Activated CD4-positive, alpha-beta T cell treated with anti-CD3 and anti-CD28 coated beads, Interleukin-10, Interleukin-2, amounts not matched to agents 100 ng/mL and 50 ng/mL, durations not matched to agents 16 hours and 8 hours (primary cell): Measurements from ENCODE around the gene AQP11.
"Not testable (repeated sequence)": the region's sequence is repeated elsewhere in the genome, so short reads cannot be mapped to it uniquely, and the experiment has no call there.

Experiments used
- DNase-seq: peaks from one replicate; pipeline ENCODE4 v3.0.0-alpha.2; 2020

AQP11 gene

GRCh38 chr11:77589521-77590193 lies at the start of gene AQP11:
Gene AQP11, plus strand, starts transcription at chr11:77589953. Its CDS starts 40 bp downstream, at chr11:77589993.
- peak; percentile 80 for DNase-seq

GRCh38 chr11:77542296-77542695 lies 47.5 kb upstream of the AQP11 start:
- DNase-seq: no peak

- no peak for DNase-seq
Observed at GRCh38 chr11:77547047-77547836, 42.5 kb upstream of the AQP11 start.

DNA sequence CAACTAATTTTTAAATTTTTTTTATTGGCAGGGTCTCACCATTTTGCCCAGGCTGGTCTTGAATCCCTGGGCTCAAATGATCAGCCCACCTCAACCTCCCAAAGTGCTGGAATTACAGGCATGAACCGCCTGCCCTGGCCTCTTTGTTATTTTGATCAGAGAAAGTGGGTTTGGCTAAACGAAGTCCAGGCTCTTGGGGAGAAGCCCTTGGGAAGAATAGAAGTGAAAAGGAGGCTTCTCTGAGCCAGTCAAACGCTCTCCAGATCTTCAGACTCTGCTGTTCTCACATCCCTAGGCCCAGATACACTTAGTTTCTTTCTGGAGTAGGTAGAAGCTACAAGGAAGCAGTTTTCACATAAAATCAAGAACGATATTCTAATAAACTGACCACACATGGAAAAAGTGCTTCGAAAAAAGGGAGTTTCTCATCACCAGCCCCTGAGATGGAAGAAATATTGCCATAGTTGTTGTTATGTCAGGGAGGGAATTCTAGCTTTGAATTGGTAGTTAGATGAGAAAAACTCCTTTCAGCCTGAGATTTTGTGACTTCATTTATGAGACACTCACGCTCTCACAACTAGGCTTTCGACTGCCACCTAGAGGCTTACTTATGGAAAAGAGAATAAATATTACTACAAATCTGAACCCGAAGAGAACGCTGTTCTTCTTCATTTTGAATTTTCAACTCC lies 41.7 kb upstream of the AQP11 start:
- peak; percentile 55 for DNase-seq

- no peak for DNase-seq
Observed at GRCh38 chr11:77548552-77549445, 41.0 kb upstream of the AQP11 start.

- not testable (repeated sequence) for DNase-seq
Observed at GRCh38 chr11:77551426-77551825, 38.3 kb upstream of the AQP11 start.

DNA sequence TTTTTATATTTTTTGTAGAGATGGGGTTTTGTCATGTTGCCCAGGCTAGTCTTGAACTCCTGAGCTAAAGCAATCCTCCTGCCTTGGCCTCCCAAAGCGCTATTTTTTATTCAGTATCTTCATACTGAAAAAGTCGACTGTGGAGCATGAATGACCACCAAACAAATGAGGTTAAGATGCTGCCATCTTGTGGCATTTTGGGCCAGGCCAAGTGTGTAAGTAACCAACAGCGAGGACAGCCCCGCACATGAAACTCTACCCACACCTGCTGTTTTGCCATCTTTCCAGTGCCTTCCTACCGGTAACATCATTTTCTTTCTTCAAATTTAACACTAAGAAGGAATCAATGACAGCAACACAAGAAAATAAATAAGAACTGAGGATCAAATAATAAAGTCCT lies 32.2 kb upstream of the AQP11 start:
- no peak for DNase-seq

DNA sequence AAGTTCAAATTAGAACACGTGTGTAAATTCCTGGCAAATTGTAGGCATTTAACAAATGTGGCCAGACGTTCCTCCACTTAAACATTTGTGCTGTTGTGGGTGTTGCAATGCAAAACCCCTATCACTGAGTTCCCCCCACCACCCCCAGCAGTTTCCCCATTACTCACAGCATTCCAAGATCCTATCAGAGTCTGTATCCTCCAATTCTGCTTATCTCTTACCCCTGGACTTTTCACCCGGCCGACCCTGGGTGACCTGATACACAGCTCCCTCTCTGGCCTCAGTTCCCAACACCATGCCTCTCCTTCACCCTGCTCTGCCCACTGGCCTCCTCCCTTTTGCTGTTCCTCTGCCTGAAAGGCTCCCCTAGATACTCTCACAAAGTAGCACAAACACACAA lies 31.4 kb upstream of the AQP11 start:
- no peak for DNase-seq

DNA sequence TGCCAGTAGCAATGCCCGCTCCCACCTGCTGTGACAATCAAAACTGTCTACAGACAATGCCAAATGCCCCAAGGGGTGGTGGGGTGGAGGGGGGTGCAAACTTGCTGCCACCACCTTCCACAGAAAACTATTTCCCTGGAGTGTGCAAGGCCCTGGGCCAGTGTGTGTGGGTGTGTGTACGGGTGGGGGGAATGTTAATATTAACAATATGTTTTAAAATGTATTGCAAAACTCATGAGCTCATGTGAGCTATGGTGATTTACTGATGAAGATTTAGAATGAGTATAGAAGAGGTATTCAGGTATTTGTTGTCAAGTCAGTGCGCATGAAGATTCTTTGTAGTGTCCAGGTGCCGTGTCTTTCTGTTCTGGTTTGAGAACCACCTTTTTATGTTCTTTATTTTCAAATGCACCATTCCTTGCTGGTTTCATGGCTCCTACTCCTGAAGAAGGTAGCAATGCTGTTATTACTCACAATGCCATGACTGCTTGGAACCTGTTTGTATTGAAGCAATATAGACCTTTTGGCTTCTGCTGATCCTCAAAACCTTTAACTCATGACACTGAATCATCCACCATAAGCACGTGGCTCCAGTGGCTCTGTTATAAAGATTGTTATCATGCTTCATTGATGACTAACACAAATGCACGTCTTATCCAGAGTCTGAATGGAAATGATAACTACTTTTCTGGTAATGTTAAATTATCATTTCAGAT lies 29.9 kb upstream of the AQP11 start:
- DNase-seq: no peak

GRCh38 chr11:77560605-77561004 lies 29.1 kb upstream of the AQP11 start:
- DNase-seq: no peak

DNA sequence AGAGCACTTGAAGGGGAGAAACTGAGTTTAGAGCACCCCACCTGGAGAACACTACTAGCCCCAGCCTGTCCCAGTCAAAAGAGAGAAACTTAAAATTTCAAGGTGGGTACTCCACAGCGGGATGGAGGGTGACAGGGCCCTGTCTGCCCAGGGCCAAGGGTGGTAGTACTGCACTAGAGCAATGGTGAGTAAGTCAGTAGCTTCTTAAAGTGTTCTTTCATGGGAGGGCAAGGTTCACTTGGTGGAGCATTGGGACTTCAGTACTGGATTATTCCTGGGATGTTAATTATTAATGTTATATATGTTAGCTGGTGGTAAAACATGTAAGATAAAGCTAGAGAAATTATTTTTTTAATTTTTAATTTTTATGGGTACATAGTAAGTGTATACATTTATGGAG lies 28.5 kb upstream of the AQP11 start:
- no peak for DNase-seq

- DNase-seq: no peak
Observed at GRCh38 chr11:77568306-77568705, 21.4 kb upstream of the AQP11 start.

- DNase-seq: no peak
Observed at GRCh38 chr11:77568916-77569675, 20.7 kb upstream of the AQP11 start.

- no peak for DNase-seq
Observed at GRCh38 chr11:77569676-77570070, 20.1 kb upstream of the AQP11 start.

GRCh38 chr11:77570896-77571295 lies 18.9 kb upstream of the AQP11 start:
- DNase-seq: not testable (repeated sequence)

DNA sequence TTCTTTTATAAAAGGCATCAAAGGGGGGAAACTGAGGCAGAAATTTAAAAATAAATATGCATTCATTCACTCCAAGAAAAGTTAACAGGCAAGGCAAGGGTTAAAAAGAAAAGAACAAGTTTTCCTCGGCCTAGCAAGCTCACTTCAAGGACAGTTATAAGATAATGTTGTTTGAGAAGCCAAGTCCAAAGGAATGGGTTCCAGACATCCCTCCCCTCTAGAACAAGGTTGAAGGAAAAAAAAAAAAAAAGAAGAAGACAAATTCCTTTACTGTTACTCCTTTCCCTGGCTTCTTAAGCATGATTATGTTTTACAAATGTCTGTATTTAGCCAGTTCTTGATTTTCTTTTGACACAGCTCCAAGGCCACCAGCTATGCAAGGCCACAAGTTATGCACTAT lies 14.3 kb upstream of the AQP11 start:
- DNase-seq: not testable (repeated sequence)

DNA sequence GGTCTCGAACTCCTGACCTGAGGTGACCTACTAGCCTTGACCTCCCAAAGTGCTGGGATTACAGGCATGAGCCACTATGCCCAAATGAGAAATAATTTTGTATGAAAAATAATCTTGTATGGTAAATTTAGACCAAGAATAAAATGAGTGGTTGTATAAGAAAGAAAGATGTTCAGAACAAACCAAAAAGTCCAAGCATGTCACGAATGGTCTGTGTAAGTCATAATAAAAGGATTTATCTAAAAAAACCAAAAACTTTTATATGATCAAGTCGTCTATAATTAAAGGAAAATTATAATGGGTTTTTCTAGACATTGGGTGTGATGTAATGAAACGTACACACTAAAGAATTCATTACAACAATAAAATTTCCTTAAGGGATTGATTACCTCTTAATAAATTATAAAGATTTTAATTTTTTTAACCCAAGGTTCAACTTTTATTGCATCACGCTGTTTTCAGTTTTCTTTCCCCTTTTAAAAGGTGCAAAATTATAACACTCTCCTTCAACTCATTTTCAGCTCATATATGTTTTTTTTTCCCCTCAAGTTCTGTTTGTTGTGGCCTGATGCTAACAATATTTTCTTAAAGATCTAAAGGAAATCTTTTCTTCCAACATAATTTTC lies 8.9 kb upstream of the AQP11 start:
- no peak for DNase-seq

- DNase-seq: no peak
Observed at GRCh38 chr11:77589181-77589520, 602 bp upstream of the AQP11 start.

DNA sequence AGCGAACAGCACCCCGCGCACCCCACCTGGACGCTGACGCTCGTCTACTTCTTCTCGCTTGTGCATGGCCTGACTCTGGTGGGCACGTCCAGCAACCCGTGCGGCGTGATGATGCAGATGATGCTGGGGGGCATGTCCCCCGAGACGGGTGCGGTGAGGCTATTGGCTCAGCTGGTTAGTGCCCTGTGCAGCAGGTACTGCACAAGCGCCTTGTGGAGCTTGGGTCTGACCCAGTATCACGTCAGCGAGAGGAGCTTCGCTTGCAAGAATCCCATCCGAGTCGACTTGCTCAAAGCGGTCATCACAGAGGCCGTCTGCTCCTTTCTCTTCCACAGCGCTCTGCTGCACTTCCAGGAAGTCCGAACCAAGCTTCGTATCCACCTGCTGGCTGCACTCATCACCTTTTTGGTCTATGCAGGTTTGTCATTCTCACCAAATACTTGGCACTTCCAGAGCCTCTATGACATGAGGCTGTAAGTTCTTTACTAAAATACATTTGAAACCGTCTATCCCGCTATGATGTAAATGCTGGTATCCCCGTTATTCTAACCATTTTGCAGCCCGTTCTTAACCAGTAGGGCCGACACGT lies 535 bp downstream of the AQP11 start:
- DNase-seq: peak; percentile 15

GRCh38 chr11:77592727-77593126 lies 3.0 kb downstream of the AQP11 start:
- DNase-seq: no peak

GRCh38 chr11:77593883-77594282 lies 4.1 kb downstream of the AQP11 start:
- DNase-seq: no peak
